Neural progenitor cell (in vitro differentiated cells): ENCODE results near the gene SLC66A3.

Experiments
- CTCF ChIP-seq: fragments of 200-600 bp; sonication (generic); IDR thresholded peaks from 2 replicates; pipeline ENCODE4 v1.5.1; 2017; ENCODE audit warnings: antibody characterized with exemption, mild to moderate bottlenecking
- EZH2 ChIP-seq: fragments of 200-600 bp; sonication (generic); IDR thresholded peaks from 2 replicates; pipeline ENCODE4 v1.6.1; 2017; ENCODE audit warnings: antibody characterized with exemption, mild to moderate bottlenecking, moderate library complexity
- EZH2phosphoT487 ChIP-seq: fragments of 200-600 bp; sonication (generic); IDR thresholded peaks from 2 replicates; pipeline ENCODE4 v1.6.1; 2017; ENCODE audit warnings: antibody characterized with exemption

GRCh38 chr2:11142330-11142729, 12.9 kb upstream of the SLC66A3 start:
- TF ChIP-seq CTCF (no peak), EZH2 (no peak), EZH2phosphoT487 (no peak)
